22Rv1 (cell line): Measurements from ENCODE around the gene PLXNA4.

ENCODE experiments used
- H3K27ac ChIP-seq: fragments of 450-650 bp; 2 replicates; pipeline ENCODE4 v1.5.1; 2017
- CTCF ChIP-seq: fragments of 450-650 bp; IDR thresholded peaks from 2 replicates; pipeline ENCODE4 v1.5.1; 2017; ENCODE audit warnings: mild to moderate bottlenecking
- ZFX ChIP-seq: fragments of 450-650 bp; IDR thresholded peaks from 2 replicates; pipeline ENCODE4 v1.6.1; 2017; ENCODE audit warnings: antibody characterized with exemption, borderline replicate concordance

The PLXNA4 gene

GRCh38 chr7:132571970-132572369 is 4.3 kb downstream of the PLXNA4 start:
- no peak overlapping the region for H3K27ac ChIP-seq
- TF ChIP-seq ZFX (no peak), CTCF (no peak)

DNA sequence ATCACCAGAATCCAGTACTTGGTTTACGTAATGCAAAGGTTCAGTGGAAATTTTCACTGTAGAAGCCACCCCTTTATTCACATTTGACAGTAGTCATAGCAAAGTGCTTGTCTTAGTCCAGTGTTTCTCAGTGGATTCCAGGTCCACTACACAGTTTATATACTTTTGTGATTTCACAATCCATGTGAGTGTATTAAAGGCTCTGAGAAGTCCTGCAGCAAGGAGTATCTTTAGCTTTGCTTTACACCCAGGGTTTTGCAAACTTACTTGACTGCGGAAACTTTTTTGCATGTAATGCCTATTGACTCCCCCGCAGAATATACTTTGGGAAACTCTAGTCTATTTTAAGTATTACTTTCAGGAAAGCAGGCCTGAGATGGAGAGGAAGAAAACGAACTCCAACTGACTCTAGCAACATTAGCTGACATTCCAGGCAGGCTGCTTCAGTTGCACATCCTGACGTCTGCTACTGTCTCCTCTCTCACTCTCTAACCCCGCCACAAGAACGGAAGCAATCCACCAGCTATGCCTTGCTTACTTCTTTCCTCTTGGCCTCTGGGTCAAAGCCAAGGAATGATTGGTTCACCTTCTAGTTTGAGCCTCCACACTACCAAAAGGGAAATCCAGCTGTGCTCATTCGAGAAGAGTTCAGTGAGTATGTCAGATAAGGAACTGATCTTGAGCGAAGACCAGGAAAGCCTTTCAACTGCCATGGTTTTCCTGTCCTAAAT is 6.2 kb downstream of the PLXNA4 start:
- no peak overlapping the region for H3K27ac ChIP-seq
- TF ChIP-seq ZFX (no peak), CTCF (no peak)

- TF ChIP-seq CTCF = no peak
- TF ChIP-seq ZFX = no peak
- no peak overlapping the region for H3K27ac ChIP-seq
Measured at GRCh38 chr7:132568962-132569361, 7.3 kb downstream of the PLXNA4 start.

DNA sequence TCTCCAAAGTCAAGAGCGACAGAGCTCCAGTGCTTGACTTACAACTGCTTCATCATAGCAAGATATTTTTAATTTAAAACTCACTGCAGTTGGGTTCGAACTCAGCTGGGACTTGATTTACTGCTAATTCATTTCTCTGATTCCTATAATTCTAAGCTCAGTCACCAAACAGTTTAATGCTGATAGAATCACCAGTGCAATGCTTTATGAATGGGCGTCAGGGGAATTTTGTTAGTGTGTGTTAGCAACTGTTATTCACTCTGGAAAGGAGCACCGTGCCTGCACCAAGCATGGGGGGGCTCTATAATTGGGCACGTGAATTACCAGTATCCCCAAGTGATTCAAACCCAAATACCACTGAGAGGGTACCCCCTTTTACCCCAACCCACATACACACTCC is 10.4 kb downstream of the PLXNA4 start:
- TF ChIP-seq CTCF = no peak
- no peak for TF ChIP-seq ZFX
- H3K27ac ChIP-seq = no peak overlapping the region

GRCh38 chr7:132565441-132565840 is 10.8 kb downstream of the PLXNA4 start:
- no peak overlapping the region for H3K27ac ChIP-seq
- no peak for TF ChIP-seq ZFX
- TF ChIP-seq CTCF = no peak

GRCh38 chr7:132564849-132565248 is 11.4 kb downstream of the PLXNA4 start:
- no peak for TF ChIP-seq CTCF
- no peak for TF ChIP-seq ZFX
- no peak overlapping the region for H3K27ac ChIP-seq

DNA sequence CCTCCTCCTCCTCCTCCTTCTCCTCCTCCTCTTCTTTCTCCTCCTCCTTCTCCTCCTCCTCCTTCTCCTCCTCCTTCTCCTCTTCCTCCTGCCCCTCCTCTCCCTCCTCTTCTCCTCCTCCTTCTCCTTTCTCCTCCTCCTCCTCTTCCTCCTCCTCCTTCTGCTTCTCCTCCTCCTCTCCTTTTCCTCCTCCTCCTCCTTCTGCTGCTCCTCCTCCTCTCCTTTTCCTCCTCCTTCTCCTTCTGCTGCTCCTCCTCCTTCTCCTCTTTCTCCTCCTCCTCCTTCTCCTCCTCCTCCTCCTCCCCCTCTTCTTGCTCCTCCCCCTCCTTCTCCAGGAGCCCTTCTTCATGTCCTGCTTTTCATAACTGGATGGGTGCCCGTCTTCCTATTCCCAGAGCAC is 12.2 kb downstream of the PLXNA4 start:
- no peak overlapping the region for H3K27ac ChIP-seq
- TF ChIP-seq ZFX = no peak
- no peak for TF ChIP-seq CTCF
